GM18867 (cell line): ENCODE data around the gene CYP24A1.

Experiments used
- ATAC-seq: cut with Tn5 transposase; IDR thresholded peaks from one replicate; pipeline ENCODE4 v1.9.1; 2021; ENCODE audit warnings: mild to moderate bottlenecking, moderate library complexity; ENCODE audit not compliant: unreplicated experiment

Gene CYP24A1

DNA sequence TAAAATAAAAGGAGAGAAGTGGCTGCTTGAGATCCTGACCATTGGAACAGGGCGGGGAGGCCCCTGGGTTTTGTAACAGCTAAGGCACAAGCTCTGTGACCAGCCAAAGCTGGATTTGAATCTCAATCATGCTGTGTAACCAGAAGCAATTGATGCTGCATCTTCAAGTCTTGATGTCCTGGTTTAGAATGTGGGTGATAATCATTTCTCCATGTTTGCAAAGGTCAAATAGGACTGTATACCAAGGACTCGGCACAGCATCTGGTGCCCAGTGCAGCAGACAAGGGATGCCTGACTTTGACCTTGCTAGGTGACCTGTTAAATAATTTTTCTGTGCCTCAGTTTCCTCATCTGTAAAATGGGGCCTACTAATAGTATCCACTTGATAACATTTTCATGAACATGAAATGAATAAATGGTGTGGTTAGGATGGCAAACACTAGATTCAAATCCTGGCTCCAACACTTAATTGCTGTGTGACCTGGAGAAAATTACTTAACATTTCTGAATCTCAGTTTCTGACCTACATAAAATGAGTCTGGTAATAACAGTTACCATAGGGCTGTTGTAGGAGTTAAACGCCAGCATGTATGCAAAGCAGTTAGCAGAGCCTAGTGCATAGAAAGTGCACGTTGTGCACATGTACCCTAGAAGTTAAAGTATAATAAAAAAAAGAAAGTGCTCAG is 57.1 kb downstream of the CYP24A1 start:
- no peak for ATAC-seq

DNA sequence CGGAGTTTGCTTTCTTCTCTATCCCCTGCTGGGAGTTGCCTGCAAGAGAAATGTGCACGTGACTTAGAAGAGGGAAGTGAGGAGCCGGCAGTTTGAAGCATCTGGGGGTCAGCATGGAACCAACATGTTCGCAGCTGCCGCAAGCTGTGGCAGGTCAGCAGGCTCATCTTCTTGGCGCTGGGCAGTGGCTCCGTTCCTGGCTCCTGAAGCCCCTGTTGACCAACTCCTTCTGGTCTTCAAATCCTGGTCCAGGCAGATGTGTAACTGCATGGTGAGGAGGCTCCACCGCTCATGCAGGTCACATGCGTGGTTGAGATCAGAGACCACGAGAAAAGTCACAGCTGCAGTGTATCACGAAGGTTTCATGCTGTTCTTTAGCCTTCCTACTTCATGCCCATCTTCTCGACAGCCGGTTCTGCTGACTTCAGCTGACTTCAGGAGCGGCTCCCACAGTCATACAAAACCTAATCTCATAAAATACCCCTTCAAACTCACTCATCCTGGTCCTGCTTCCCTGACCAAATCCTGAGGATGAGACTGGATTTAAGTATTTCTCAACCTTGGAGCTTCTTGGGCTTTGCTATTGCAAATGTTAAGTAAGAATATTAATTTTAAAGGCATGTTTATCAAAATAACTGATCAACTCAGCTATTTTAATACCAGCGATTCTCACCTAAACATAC is 58.5 kb downstream of the CYP24A1 start:
- no peak for ATAC-seq

DNA sequence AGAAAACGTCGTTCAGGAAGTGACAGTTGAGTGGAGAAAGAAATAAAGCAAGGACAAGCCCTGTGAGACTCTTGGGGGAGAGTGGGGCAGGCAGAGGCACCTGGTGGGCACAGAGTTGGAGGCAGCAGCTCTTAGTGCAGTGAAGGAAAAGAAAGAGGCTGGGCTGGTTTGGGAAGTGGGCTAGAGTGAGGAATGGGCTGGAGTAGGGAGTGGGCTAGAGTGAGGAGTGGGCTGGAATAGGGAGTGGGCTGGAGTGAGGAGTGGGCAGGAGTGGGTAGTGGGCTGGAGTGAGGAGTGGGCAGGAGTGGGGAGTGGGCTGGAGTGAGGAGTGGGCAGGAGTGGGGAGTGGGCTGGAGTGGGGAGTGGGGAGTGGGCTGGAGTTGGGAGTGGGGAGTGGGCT is 59.7 kb downstream of the CYP24A1 start:
- ATAC-seq: no peak

DNA sequence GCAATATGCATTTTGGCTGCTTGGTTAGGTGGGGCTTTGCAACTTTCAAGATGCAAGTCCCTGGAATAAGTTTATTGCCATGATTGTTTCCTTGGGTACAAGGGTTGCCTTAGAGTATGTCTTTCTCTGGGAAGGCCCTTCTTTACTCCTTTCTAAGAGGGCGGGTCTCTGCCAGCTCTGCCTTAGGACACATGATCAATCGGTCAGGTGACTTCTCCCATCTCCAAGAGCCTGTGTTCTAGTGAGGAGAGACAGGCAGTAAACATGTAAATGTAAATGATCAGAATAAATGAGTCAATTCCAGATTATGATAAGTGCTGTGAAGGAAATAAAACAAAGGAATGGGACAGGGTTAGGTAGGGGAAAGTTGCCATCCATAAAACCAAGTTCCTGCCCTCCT is 60.2 kb downstream of the CYP24A1 start:
- no peak for ATAC-seq

DNA sequence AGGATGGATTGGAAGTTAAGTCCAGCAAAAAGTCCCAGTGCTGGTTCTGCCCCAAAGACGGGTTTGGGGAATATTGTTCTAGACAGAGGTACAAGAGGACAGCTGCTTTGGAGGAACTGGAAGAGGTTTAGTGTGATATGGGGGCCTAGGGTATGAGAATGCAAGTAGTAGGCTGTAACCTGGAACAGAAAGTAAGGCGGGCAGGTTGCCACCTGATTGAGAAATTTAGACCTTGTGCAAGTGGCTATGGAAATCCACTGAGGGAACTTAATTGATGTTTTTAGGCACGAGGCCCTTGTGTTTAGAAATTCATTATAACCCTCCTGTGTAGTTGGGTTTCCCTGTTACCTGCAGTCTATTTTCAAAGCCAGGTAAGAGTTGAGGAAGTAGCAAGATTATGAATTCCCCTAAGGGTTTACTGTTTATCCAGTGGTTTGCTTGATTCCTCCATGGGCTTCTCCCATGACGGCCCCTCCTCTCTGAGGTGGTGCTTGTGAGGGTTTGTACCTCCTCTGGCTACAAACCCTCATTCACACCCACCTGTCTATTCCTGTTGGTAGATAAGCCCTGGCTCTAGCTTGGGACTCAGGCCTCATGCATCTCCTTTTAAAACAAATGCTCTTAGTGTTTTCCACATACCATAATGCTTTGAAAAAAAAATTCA is 61.4 kb downstream of the CYP24A1 start:
- ATAC-seq: no peak

- ATAC-seq: no peak
These were observed 62.3 kb downstream of the CYP24A1 start for GRCh38 chr20:54111460-54111859.

GRCh38 chr20:54110457-54110856 is 63.3 kb downstream of the CYP24A1 start:
- no peak for ATAC-seq

- no peak for ATAC-seq
These were observed 63.7 kb downstream of the CYP24A1 start for GRCh38 chr20:54110041-54110440.

DNA sequence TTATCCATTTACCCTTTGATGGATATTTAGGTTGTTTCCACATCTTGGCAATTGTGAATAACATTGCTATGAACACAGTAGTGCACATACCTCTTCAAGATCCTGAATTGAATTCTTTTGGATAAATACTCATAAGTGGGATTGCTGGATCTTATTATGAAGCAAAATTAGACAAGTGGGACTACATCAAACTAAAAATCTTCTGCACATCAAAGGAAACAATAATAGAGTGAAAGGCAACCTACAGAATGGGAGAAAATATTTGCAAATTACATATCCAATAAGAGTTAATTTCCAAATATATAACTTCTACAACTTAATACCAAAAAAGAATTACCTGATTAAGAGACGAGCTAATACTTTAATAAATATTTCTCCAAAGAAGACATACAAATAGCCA is 65.0 kb downstream of the CYP24A1 start:
- no peak for ATAC-seq

DNA sequence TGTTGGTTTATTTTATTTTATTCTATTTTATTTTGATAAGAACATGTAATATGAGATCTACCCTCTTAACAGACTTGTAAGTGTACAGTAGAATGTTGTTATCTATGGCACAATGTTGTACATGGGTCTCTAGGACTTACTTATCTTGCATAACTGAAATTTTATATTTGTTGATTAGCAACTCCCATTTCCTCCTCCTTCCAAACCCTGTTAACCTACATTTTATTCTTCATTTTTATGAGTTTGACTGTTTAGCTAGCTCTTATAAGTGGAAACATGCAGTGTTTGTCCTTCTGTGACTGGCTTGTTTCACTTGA is 65.5 kb downstream of the CYP24A1 start:
- ATAC-seq: no peak

- no peak for ATAC-seq
These were observed 66.0 kb downstream of the CYP24A1 start for GRCh38 chr20:54107600-54108325.

DNA sequence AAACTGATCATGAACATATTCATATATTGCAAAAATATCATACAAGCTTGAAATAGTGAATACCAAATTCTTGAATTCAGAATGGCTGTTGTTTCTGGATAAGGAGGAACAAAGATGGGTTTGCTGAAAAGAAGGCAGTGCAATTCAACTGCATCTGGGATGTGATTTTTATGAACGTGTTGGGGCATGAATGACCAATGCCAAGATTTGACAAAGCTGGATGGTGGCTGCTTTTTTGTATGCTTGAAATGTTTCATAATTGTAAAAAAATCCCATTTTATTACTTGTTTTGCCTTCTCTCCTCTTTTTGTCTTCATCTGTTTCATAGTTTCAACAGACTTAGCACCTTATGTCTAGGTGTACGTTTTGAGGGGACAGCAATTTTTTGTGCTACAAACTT is 66.6 kb downstream of the CYP24A1 start:
- no peak for ATAC-seq

DNA sequence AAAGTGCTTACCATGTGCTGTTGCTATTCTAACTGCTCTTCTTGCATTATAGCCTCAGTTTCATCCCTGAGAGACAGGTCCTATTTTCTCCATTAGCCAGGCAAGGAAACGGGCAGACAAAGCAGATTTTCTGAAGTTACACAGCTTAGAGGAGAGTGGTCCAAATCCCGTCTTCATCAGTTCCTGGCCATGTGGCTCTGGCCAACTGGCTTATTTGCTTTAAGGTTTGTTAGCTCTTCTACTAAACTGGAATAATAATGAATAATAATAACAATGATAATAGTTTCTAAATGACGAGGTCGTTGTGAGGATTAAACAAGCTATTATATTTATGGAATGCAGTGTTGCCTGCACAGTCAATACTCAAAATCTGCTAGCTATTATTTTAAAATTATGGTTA is 67.6 kb downstream of the CYP24A1 start:
- ATAC-seq: no peak

GRCh38 chr20:54105653-54106052 is 68.1 kb downstream of the CYP24A1 start:
- ATAC-seq: no peak

GRCh38 chr20:54104781-54105180 is 69.0 kb downstream of the CYP24A1 start:
- ATAC-seq: no peak

DNA sequence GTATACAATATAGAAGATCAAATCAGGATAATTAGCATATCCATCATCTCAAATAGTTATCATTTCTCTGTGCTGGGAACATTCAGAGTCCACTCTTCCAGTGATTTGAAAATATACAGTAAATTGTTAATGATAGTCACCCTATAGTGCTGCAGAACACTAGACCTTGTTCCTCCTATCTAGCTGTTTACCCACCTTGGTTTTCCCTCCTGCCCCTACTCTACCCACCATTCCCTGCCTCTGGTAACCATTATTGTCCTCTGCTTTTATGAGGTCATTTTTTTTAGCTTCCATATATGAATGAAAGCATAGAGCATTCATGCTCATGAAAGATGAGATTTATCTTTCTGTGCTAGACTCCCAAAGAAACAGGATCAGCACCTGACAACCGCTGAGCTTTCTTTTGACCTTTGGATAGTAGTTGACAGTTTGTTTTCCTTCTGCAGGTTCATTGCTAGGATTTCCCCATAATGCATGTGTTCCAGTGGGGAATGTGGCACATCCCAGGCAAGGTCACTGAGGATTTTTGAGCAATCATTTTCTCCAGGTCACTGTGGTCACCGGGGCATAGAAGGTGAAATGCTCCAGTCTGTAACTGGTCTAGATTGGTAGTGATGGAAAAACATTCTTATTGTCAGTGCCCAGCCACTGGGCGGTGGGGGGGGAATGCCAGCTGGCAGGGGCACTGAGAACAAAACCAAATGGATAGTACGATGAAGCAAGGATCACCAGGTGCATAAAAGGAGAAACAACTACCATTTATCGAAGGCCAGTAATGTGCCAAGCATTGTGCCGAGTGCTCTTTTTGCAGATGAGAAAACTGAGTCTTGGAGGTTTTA is 69.8 kb downstream of the CYP24A1 start:
- no peak for ATAC-seq
